Muscle layer of colon (tissue), 2 donors: ENCODE measurements around the gene TAF11L7.
"Not testable (repeated sequence)": the region's sequence is repeated elsewhere in the genome, so short reads cannot be mapped to it uniquely, and the experiment has no call there.

Experiments used
- H3K27ac ChIP-seq: one replicate; pipeline ENCODE4 v1.7.0; 2013; ENCODE audit warnings: low read depth, mild to moderate bottlenecking, low read length, moderate library complexity
- H3K27me3 ChIP-seq, 2 donors: one replicate each; pipeline ENCODE4 v1.7.0; 2013; ENCODE audit warnings: low read length in 2 of 2, mild to moderate bottlenecking in 2 of 2; ENCODE audit not compliant: insufficient read depth in 2 of 2, control insufficient read depth in 1 of 2
- H3K36me3 ChIP-seq: one replicate; pipeline ENCODE4 v1.7.0; 2013; ENCODE audit warnings: mild to moderate bottlenecking, low read length; ENCODE audit not compliant: insufficient read depth
- H3K4me1 ChIP-seq: one replicate; pipeline ENCODE4 v1.7.0; 2013; ENCODE audit warnings: mild to moderate bottlenecking, low read length; ENCODE audit not compliant: insufficient read depth
- H3K4me3 ChIP-seq, 2 donors: one replicate each; pipeline ENCODE4 v1.7.0; 2013; ENCODE audit warnings: low read length in 2 of 2, low read depth in 1 of 2, mild to moderate bottlenecking in 1 of 2, moderate library complexity in 1 of 2
- H3K9ac ChIP-seq: one replicate; pipeline ENCODE4 v1.7.0; 2013; ENCODE audit warnings: low read length
- H3K9me3 ChIP-seq: one replicate; pipeline ENCODE4 v1.7.0; 2013; ENCODE audit warnings: mild to moderate bottlenecking, low read length
- donor health status: abdominal sarcoma.
- donor health status: Adenocarcinoma of cecum.

The TAF11L7 gene

DNA sequence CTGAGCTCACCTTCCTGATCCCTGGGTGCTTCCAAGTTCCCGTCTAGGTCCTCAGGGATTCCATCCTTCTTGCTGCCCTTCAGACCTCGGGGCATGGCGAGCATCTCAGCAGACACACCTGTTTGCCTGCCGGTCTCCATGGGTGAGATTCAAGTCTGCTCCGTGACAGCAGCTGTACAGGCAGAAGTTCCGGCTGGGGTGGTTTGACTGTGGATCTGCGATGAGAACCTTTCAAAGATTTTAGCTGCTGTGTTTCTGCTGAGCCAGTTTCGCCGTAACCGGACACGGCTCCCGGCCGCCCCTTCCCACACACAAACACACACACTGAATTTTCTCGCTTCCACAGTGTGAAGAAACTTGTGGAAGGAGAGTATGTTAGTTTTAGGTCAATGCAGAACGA lies 8.7 kb upstream of the TAF11L7 start, which contains the start of gene TAF11L9:
Gene TAF11L9, minus strand, starts transcription at position 140 of the 400 bp plus-strand sequence.
- not testable (repeated sequence) for H3K9ac ChIP-seq, H3K27ac ChIP-seq, H3K9me3 ChIP-seq, H3K4me1 ChIP-seq, H3K4me3 ChIP-seq, H3K27me3 ChIP-seq, H3K36me3 ChIP-seq

DNA sequence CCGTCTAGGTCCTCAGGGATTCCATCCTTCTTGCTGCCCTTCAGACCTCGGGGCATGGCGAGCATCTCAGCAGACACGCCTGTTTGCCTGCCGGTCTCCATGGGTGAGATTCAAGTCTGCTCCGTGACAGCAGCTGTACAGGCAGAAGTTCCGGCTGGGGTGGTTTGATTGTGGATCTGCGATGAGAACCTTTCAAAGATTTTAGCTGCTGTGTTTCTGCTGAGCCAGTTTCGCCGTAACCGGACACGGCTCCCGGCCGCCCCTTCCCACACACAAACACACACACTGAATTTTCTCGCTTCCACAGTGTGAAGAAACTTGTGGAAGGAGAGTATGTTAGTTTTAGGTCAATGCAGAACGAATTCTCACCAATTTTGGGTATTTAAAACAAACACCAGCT lies 5.3 kb upstream of the TAF11L7 start, which contains the start of gene TAF11L8:
Gene TAF11L8, minus strand, starts transcription at position 101 of the 400 bp plus-strand sequence.
- not testable (repeated sequence) for H3K9ac ChIP-seq

More for the DNA sequence above, 5.3 kb upstream of the TAF11L7 start, which contains the start of gene TAF11L8:
- not testable (repeated sequence) for H3K9me3 ChIP-seq, H3K4me1 ChIP-seq, H3K4me3 ChIP-seq, H3K27me3 ChIP-seq, H3K27ac ChIP-seq, H3K36me3 ChIP-seq
